Measurements from ENCODE around the gene CYP1A2. TPM values are rescaled to one million over a fixed set of nuclear protein-coding genes. Genes with fewer than 3 reads are reported as not detected.
"Not testable (repeated sequence)": the region's sequence is repeated elsewhere in the genome, so short reads cannot be mapped to it uniquely, and the experiment has no call there.

Gene CYP1A2
- total RNA-seq, 2 experiments from 2014 or later: not detected

GRCh38 chr15:74781431-74782258 is 33.0 kb downstream of the CYP1A2 start, which contains the start of gene CSK:
CSK (plus strand) TSS chr15:74782080; CDS start chr15:74798298, 16,218 bp downstream.
- Mint-ChIP-seq H3K36me3 (ENCODE audit: low read depth) (peaks cover 57% of the 10 kb centered on the region), H3K4me3 (peak within 1 kb of the TSS; percentile 91), H3K9me3 (no peaks in the 10 kb centered on the region), H3K27me3 (no peaks in the 10 kb centered on the region), H3K27ac (peak within 1 kb of the TSS; percentile 100), H3K4me1 (peaks cover 60% of the 10 kb centered on the region)
- ChIA-PET POLR2A (interaction anchor here (0.9 to 35.1 kb wide), 12 partner anchors 0 to 670 kb away, joined by 3 to 1214 read pairs (median 5); partner anchors contain the start of genes COX5A, CSK, LMAN1L and SIN3A), CTCF (interaction anchor here (0.6 to 38.3 kb wide), 10 partner anchors 2 to 670 kb away, joined by 3 to 1235 read pairs (median 6); partner anchors contain the start of genes CSK, LMAN1L and SIN3A)
- peak; percentile 83 for DNase-seq

GRCh38 chr15:74782259-74783071 is 33.8 kb downstream of the CYP1A2 start:
- Mint-ChIP-seq H3K36me3 (ENCODE audit: low read depth) (peaks cover 64% of the 10 kb centered on the region), H3K27me3 (no peaks in the 10 kb centered on the region), H3K27ac (peak overlapping the region; percentile 97), H3K4me3 (peak overlapping the region; percentile 85), H3K4me1 (peaks cover 58% of the 10 kb centered on the region), H3K9me3 (no peaks in the 10 kb centered on the region)
- CTCF ChIA-PET: interaction anchor here (1.1 to 38.3 kb wide), 5 partner anchors 2 to 168 kb away, joined by 3 to 1235 read pairs (median 6); partner anchors contain the start of genes COX5A, CSK and LMAN1L
- POLR2A ChIA-PET: interaction anchor here (0.7 to 35.1 kb wide), 11 partner anchors 1 to 242 kb away, joined by 3 to 1214 read pairs (median 7); partner anchors contain the start of genes CLK3, CPLX3, CSK and LMAN1L
- DNase-seq: peak; percentile 74

- H3K9me3 Mint-ChIP-seq: no peaks in the 10 kb centered on the region
- no peaks in the 10 kb centered on the region for H3K27me3 Mint-ChIP-seq
- ChIA-PET CTCF (interaction anchor here (1.1 to 38.3 kb wide), 9 partner anchors 3 to 167 kb away, joined by 3 to 1235 read pairs (median 5); partner anchors contain the start of genes COX5A, CSK and LMAN1L), POLR2A (interaction anchor here (0.7 to 35.1 kb wide), 15 partner anchors 2 to 243 kb away, joined by 3 to 1214 read pairs (median 5); partner anchors contain the start of genes CLK3, CPLX3, CSK and FAM219B)
- peaks cover 56% of the 10 kb centered on the region for H3K4me1 Mint-ChIP-seq
- peaks cover 71% of the 10 kb centered on the region for H3K36me3 Mint-ChIP-seq (ENCODE audit: low read depth)
- H3K27ac Mint-ChIP-seq: peak overlapping the region; percentile 97
- peak overlapping the region; percentile 85 for H3K4me3 Mint-ChIP-seq
- DNase-seq: peak; percentile 59
Observed at GRCh38 chr15:74783072-74783807, 34.6 kb downstream of the CYP1A2 start.

DNA sequence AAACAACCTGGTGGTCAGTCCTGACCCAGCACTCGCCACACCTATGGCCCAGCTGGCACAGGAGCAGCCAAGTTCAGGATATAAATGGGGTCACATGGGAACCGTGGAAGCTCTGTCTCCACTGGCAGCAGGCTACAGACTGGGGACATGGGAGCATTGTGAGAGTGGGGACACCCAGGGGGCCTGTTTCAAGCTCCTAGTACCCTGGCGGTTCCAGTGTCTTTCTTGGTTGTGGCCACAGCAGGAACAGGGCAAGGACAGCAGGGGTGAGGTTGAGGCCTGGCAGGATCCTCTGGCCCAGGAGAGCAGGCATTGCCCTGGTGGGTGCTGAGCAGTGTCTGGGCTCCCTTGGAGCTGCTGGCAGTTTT is 35.1 kb downstream of the CYP1A2 start:
- Mint-ChIP-seq H3K4me3 (peak overlapping the region; percentile 85), H3K9me3 (no peaks in the 10 kb centered on the region), H3K27ac (peak overlapping the region; percentile 97), H3K27me3 (no peaks in the 10 kb centered on the region), H3K4me1 (peaks cover 56% of the 10 kb centered on the region), H3K36me3 (ENCODE audit: low read depth) (peaks cover 72% of the 10 kb centered on the region)
- ChIA-PET POLR2A (interaction anchor here (0.9 to 35.1 kb wide), 14 partner anchors 3 to 243 kb away, joined by 3 to 1214 read pairs (median 6); partner anchors contain the start of genes ARID3B, CLK3, CPLX3 and CSK), CTCF (interaction anchor here (1.1 to 38.3 kb wide), 9 partner anchors 4 to 166 kb away, joined by 3 to 1235 read pairs (median 5); partner anchors contain the start of genes COX5A, CSK and LMAN1L)
- no peak for DNase-seq

DNA sequence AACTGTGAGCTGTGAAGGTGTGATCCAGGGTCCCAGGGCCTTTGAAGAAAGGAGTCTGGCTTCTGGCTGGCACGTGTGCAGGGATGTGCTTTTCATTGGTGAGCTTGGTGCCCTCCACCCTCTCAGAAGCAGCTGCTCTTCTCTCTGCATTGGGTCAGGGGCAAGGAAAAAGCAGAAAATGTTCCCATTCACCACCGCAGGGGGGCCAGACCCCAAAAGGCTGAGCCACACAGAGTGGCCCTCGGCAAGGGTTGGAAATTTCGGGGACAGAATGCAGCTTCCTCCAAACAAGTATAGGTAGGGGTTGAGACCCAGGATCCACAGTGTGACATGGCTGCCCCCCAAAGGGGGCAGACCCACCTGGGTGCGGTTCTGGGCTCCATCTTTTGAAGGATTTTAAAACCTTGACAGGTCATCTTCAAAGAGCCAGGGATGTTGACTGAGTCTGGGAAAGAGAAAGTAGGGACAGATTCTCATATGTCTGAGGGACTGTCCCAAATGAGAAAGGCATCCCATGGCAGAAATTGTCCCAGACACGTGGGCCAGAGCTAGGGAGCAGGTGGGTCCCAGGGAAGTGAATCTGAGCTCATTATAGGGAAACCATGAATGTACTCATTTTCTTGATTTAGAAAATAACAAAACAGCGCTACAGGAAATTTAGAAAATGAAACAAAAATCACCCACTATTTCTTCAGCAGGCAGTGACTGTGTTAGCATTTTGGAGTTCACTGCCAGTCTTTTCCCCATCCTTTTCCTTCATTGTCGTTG is 36.0 kb downstream of the CYP1A2 start:
- H3K9me3 Mint-ChIP-seq: no peaks in the 10 kb centered on the region
- H3K4me1 Mint-ChIP-seq: peaks cover 54% of the 10 kb centered on the region
- H3K36me3 Mint-ChIP-seq (ENCODE audit: low read depth): peaks cover 74% of the 10 kb centered on the region
- no peak for DNase-seq
- CTCF ChIA-PET: interaction anchor here (1.5 to 38.3 kb wide), 6 partner anchors 5 to 163 kb away, joined by 3 to 1235 read pairs (median 6); partner anchors contain the start of genes CSK and LMAN1L
- no peaks in the 10 kb centered on the region for H3K27me3 Mint-ChIP-seq
- H3K27ac Mint-ChIP-seq: peak overlapping the region; percentile 97
- POLR2A ChIA-PET: interaction anchor here (0.9 to 35.1 kb wide), 12 partner anchors 3 to 243 kb away, joined by 3 to 1214 read pairs (median 7); partner anchors contain the start of genes ARID3B, CLK3, CSK and FAM219B
- H3K4me3 Mint-ChIP-seq: peak overlapping the region; percentile 85

GRCh38 chr15:74785194-74786032 is 36.8 kb downstream of the CYP1A2 start:
- peak; percentile 77 for DNase-seq
- Mint-ChIP-seq H3K36me3 (ENCODE audit: low read depth) (peaks cover 80% of the 10 kb centered on the region), H3K4me3 (peak overlapping the region; percentile 85), H3K27me3 (no peaks in the 10 kb centered on the region), H3K27ac (peak overlapping the region; percentile 97), H3K9me3 (no peaks in the 10 kb centered on the region), H3K4me1 (peaks cover 54% of the 10 kb centered on the region)
- ChIA-PET POLR2A (interaction anchor here (0.7 to 35.1 kb wide), 10 partner anchors 4 to 244 kb away, joined by 3 to 1214 read pairs (median 10); partner anchors contain the start of genes ARID3B, CLK3, COX5A and CSK), CTCF (interaction anchor here (0.6 to 38.3 kb wide), 6 partner anchors 5 to 166 kb away, joined by 3 to 1235 read pairs (median 11); partner anchors contain the start of genes CSK and LMAN1L)

DNA sequence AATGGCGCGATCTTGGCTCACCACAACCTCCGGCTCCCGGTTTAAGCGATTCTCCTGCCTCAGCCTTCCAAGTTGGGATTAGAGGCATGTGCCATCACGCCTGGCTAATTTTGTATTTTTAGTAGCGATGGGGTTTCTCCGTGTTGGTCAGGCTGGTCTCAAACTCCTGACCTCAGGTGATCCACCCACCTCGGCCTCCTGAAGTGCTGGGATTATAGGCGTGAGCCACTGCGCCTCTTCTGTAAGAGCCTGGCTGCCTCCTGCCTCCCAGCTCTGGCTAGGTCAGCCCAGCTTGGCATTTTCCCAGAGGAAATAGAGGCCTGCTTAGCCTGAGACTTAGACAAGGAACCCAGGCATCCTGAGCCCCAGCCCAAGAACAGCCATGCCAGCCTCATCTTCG is 37.4 kb downstream of the CYP1A2 start:
- ChIA-PET CTCF (interaction anchor here (2.6 to 38.3 kb wide), 4 partner anchors 6 to 164 kb away, joined by 16 to 1235 read pairs (median 628); partner anchors contain the start of genes CSK and LMAN1L), POLR2A (interaction anchor here (0.7 to 35.1 kb wide), 14 partner anchors 5 to 245 kb away, joined by 3 to 1214 read pairs (median 10); partner anchors contain the start of genes ARID3B, CLK3, COX5A and CSK)
- Mint-ChIP-seq H3K27ac (peak overlapping the region; percentile 97), H3K4me1 (peaks cover 54% of the 10 kb centered on the region), H3K36me3 (ENCODE audit: low read depth) (peaks cover 82% of the 10 kb centered on the region), H3K4me3 (peak overlapping the region; percentile 85)
- DNase-seq, H3K27me3 Mint-ChIP-seq, H3K9me3 Mint-ChIP-seq: not testable (repeated sequence)

DNA sequence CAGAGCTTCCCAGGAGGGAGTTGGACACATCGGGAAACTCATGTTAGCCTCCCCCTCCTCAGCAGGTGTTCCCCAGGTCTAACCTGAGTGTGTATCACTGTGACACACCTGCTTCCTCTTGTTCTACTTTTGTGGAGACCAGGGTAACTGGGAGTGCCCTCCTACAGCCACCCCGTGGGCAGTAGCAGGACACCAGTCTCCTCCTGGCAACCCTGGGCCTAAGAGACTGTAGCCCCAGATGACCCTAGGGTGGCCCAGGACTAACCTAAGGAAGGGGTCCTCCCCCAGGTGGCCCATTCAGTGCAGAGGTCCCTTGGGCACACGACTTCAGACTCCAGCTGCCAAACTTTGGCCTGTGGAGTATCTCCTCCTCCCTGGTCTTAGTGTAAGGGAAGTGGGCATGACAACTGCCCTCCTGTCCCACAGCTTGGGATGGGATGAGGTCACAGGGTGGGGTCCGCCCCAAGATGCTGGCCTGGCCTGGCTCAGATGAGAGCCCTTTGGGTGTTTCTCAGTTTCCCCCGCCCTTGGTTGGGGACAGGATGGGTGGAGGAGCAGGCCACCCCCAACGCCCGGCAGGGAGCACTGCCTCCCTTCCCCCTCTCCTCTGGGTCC is 38.0 kb downstream of the CYP1A2 start:
- ChIA-PET POLR2A (interaction anchor here (0.8 to 35.1 kb wide), 23 partner anchors 5 to 840 kb away, joined by 3 to 1214 read pairs (median 6); partner anchors contain the start of genes ARID3B, CLK3, COX5A and CSK), CTCF (interaction anchor here (0.8 to 38.3 kb wide), 16 partner anchors 7 to 256 kb away, joined by 3 to 1235 read pairs (median 5); partner anchors contain the start of genes COX5A, CPLX3, CSK and LMAN1L)
- H3K4me3 Mint-ChIP-seq: peak overlapping the region; percentile 85
- H3K27ac Mint-ChIP-seq: peak overlapping the region; percentile 97
- peak; percentile 54 for DNase-seq
- H3K27me3 Mint-ChIP-seq: no peaks in the 10 kb centered on the region
- H3K4me1 Mint-ChIP-seq: peaks cover 54% of the 10 kb centered on the region
- H3K36me3 Mint-ChIP-seq (ENCODE audit: low read depth): peaks cover 83% of the 10 kb centered on the region
- no peaks in the 10 kb centered on the region for H3K9me3 Mint-ChIP-seq

DNA sequence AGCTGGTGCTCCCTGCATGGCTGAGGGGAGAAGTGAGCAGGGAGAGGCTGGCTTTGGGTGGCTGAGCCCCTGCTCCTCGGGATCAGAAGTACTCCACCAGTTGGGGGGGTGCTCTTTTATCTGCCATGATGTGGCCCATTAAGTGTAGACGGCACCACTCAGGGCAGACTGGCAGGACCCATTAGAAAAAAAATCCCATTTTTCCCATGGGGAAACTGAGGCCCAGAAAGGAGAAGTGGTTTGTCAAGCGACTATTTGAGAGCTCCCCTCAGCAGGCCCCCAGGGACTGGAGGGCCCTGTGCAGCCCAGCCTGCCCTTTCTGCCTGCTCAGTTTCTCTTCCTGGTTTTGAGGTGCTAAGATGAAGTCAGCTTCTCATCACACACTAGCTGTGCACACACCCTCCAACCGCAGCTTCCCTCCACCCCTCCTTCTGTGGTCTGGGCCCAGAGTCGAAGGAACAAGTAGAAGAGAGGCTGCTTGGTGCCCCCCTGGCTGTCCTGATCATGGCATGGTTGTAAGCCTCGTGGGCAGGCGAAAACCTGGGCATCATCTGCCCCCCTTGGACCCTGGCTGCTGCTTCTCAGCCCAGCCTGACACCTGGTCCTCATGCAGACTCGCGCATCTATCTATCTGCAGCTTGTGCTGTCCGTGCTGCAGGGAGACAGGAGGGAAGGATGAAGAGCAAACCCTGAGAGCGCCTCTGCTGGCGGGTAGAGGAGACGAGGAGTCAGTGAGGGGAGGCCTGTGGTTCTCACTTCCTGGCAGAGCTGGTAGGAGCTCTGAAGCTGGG is 38.8 kb downstream of the CYP1A2 start:
- CTCF ChIA-PET: interaction anchor here (0.6 to 38.3 kb wide), 24 partner anchors 7 to 666 kb away, joined by 3 to 1235 read pairs (median 5); partner anchors contain the start of genes ARID3B, COX5A, CPLX3 and CSK

More for the DNA sequence above, 38.8 kb downstream of the CYP1A2 start:
- Mint-ChIP-seq H3K9me3 (no peaks in the 10 kb centered on the region), H3K4me3 (peak overlapping the region; percentile 85), H3K4me1 (peaks cover 62% of the 10 kb centered on the region), H3K27ac (peak overlapping the region; percentile 97), H3K36me3 (ENCODE audit: low read depth) (peaks cover 89% of the 10 kb centered on the region), H3K27me3 (no peaks in the 10 kb centered on the region)
- POLR2A ChIA-PET: interaction anchor here (0.6 to 35.1 kb wide), 29 partner anchors 6 to 839 kb away, joined by 3 to 1214 read pairs (median 5); partner anchors contain the start of genes ARID3B, CLK3, COX5A and CSK
- peak; percentile 95 for DNase-seq

All from activated CD4-positive, alpha-beta memory T cell treated with anti-CD3 and anti-CD28 coated beads, Interleukin-2, amount 10 ng/mL, durations not matched to agents 7 days and 5 days (primary cell).